HepG2 (cell line): ENCODE results near the gene KIAA0825. TPM values are rescaled to one million over a fixed set of nuclear protein-coding genes. Genes with fewer than 3 reads are reported as not detected.

Experiments used
- BHLHE40 ChIP-seq: IDR thresholded peaks from 2 replicates; pipeline ENCODE4 v1.6.1; 2011; ENCODE audit warnings: low read length, improper control_type of control experiment
- CC2D1A ChIP-seq: sonication (generic); formaldehyde crosslinking; IDR thresholded peaks from 2 replicates; pipeline ENCODE4 v1.8.1; 2023; ENCODE audit warnings: mild to moderate bottlenecking, missing genetic modification reagents
- DNMT1 ChIP-seq: sonication (generic); formaldehyde crosslinking; IDR thresholded peaks from 2 replicates; pipeline ENCODE4 v1.5.1; 2020; ENCODE audit warnings: mild to moderate bottlenecking, missing genetic modification reagents
- EP300 ChIP-seq, 3 experiments: sonication (generic) in 1 of 3; formaldehyde crosslinking in 1 of 3; IDR thresholded peaks; 2 replicates each; pipeline versions ENCODE4 v1.5.1 to v1.6.1; 2011 to 2020; ENCODE audit warnings: low read depth in 2 of 3, low read length in 2 of 3, borderline replicate concordance in 1 of 3, improper control_type of control experiment in 1 of 3, mild to moderate bottlenecking in 1 of 3, missing genetic modification reagents in 1 of 3, moderate library complexity in 1 of 3
- FOXC1 ChIP-seq: sonication (generic); formaldehyde crosslinking; IDR thresholded peaks from 2 replicates; pipeline ENCODE4 v1.8.0; 2022; ENCODE audit warnings: mild to moderate bottlenecking, missing genetic modification reagents, borderline replicate concordance
- FOXO1 ChIP-seq: sonication (generic); formaldehyde crosslinking; IDR thresholded peaks from 2 replicates; pipeline ENCODE4 v1.4.0; 2020; ENCODE audit warnings: missing genetic modification reagents
- HOXA3 ChIP-seq: sonication (generic); formaldehyde crosslinking; IDR thresholded peaks from 2 replicates; pipeline ENCODE4 v1.5.0; 2020; ENCODE audit warnings: missing genetic modification reagents
- KDM1A ChIP-seq: IDR thresholded peaks from 2 replicates; pipeline ENCODE4 v1.6.1; 2016; ENCODE audit warnings: missing compliant biosample characterization
- KLF6 ChIP-seq: IDR thresholded peaks from 2 replicates; pipeline ENCODE4 v1.8.0; 2016; ENCODE audit warnings: missing biosample characterization, missing genetic modification reagents
- NONO ChIP-seq, 2 experiments: fragments of 450-650 bp in 1 of 2; sonication (generic) in 1 of 2; formaldehyde crosslinking in 1 of 2; IDR thresholded peaks in 1 of 2; conservative IDR thresholded peaks in 1 of 2; 2 replicates each; pipeline versions ENCODE4 v1.6.1 to v1.8.0; 2017 to 2022; ENCODE audit warnings: mild to moderate bottlenecking in 1 of 2, missing genetic modification reagents in 1 of 2, moderate library complexity in 1 of 2
- PHF20 ChIP-seq: sonication (generic); formaldehyde crosslinking; IDR thresholded peaks from 2 replicates; pipeline ENCODE4 v1.5.0; 2020; ENCODE audit warnings: mild to moderate bottlenecking, missing genetic modification reagents
- PITX1 ChIP-seq: sonication (generic); formaldehyde crosslinking; IDR thresholded peaks from 2 replicates; pipeline ENCODE4 v1.5.1; 2020; ENCODE audit warnings: mild to moderate bottlenecking, missing genetic modification reagents
- RFX5 ChIP-seq: IDR thresholded peaks from 2 replicates; pipeline ENCODE4 v1.6.1; 2011; ENCODE audit warnings: low read depth, low read length, improper control_type of control experiment
- RFXAP ChIP-seq: sonication (generic); formaldehyde crosslinking; IDR thresholded peaks from 2 replicates; pipeline ENCODE4 v1.4.0; 2020; ENCODE audit warnings: missing genetic modification reagents, borderline replicate concordance
- TFDP1 ChIP-seq: IDR thresholded peaks from 2 replicates; pipeline ENCODE4 v1.6.1; 2016; ENCODE audit warnings: missing compliant biosample characterization, missing genetic modification reagents, borderline replicate concordance
- ZBTB20 ChIP-seq: sonication (generic); formaldehyde crosslinking; IDR thresholded peaks from 2 replicates; pipeline ENCODE4 v1.8.1; 2023; ENCODE audit warnings: missing genetic modification reagents, low read depth, mild to moderate bottlenecking, borderline replicate concordance
- ZBTB39 ChIP-seq: sonication (generic); formaldehyde crosslinking; IDR thresholded peaks from 2 replicates; pipeline ENCODE4 v1.5.0; 2020; ENCODE audit warnings: missing genetic modification reagents
- ZBTB8A ChIP-seq: sonication (generic); formaldehyde crosslinking; IDR thresholded peaks from 2 replicates; pipeline ENCODE4 v1.4.0; 2020; ENCODE audit warnings: mild to moderate bottlenecking, low read depth, missing genetic modification reagents, borderline replicate concordance
- ZNF101 ChIP-seq: sonication (generic); formaldehyde crosslinking; IDR thresholded peaks from 2 replicates; pipeline ENCODE4 v1.4.0; 2020; ENCODE audit warnings: mild to moderate bottlenecking, low read depth, missing genetic modification reagents, borderline replicate concordance
- ZNF30 ChIP-seq: sonication (generic); formaldehyde crosslinking; IDR thresholded peaks from 2 replicates; pipeline ENCODE4 v1.5.0; 2020; ENCODE audit warnings: mild to moderate bottlenecking, missing genetic modification reagents
- ZNF335 ChIP-seq: sonication (generic); formaldehyde crosslinking; IDR thresholded peaks from 2 replicates; pipeline ENCODE4 v1.4.0; 2020; ENCODE audit warnings: missing genetic modification reagents
- ZNF430 ChIP-seq: sonication (generic); formaldehyde crosslinking; IDR thresholded peaks from 2 replicates; pipeline ENCODE4 v1.9.0; 2021; ENCODE audit warnings: mild to moderate bottlenecking, missing genetic modification reagents
- polyA plus RNA-seq, 8 experiments: library from polyadenylated mRNA; depleted of rRNA in 3 of 8; stranded (reverse) in 7 of 8; unstranded in 1 of 8; fragments of >200 nt; fragmentation: Illumina TruSeq in 4 of 8; extraction: Trizol in 4 of 8; gene quantifications; 2 replicates each; pipeline versions ENCODE4 v1.2.1 to v1.2.3, GENCODE V29; 2011 to 2016; ENCODE audit warnings: low read depth in 4 of 8, missing spikeins in 1 of 8, mixed read lengths in 1 of 8; ENCODE audit not compliant: insufficient read depth in 1 of 8
- total RNA-seq, 5 experiments: library from RNA; depleted of rRNA; stranded (reverse); fragments of >200 nt; fragmentation: Illumina TruSeq; extraction: Trizol; gene quantifications; 2 replicates each; pipeline ENCODE4 v1.2.3, GENCODE V29; 2016; ENCODE audit warnings: low read depth in 1 of 5
- TF ChIP-seq, protein P1 (sequence below): sonication (generic); formaldehyde crosslinking; IDR thresholded peaks from 2 replicates; pipeline ENCODE4 v1.8.1; 2022; ENCODE audit warnings: low read depth, mild to moderate bottlenecking, missing genetic modification reagents

Gene KIAA0825
- total and polyA plus RNA-seq, 2 of the 13 experiments (the other 11 are each of a cell fraction or from before 2014, with no cell fraction given) = 0.05 to 0.51 TPM

DNA sequence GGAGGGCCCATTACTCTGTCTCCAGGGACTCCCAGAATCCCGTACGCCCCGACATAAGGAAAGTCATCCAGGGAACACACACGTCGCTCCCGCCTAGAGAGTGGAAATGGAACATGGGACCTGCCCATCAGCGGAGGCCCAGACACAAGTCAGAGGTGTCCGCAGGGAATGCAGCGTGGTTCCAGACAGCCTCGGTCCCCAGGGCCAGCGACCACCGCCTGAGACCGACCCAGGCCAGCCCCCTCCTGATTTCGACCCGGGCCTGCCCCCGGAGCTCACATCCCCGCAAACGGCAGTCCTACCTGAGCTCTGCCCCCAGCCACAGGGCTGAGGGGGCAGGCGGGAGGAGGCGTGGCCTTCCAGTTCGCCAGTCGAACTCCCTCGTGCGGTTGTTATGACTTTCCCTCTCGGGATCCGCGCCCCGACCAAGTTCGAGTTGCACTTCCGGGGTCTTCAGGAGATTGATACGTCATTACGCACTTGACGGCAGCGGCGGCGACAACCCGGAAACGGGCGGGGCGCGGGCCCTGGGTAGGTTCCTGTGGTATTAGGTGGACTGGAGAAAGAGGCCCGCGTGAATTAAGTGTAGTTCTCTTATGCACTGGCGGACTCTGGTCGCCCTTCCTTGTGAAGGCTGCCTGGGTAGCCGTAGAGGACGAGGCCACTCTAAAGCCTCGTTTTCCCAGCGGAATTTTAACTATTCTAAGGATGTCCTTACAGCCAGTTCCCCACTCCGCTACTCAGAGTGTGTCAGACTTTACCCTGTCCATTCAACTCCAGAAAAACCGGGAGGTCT lies 507.0 kb downstream of the KIAA0825 start (continued):
- TF ChIP-seq, protein P1, sequence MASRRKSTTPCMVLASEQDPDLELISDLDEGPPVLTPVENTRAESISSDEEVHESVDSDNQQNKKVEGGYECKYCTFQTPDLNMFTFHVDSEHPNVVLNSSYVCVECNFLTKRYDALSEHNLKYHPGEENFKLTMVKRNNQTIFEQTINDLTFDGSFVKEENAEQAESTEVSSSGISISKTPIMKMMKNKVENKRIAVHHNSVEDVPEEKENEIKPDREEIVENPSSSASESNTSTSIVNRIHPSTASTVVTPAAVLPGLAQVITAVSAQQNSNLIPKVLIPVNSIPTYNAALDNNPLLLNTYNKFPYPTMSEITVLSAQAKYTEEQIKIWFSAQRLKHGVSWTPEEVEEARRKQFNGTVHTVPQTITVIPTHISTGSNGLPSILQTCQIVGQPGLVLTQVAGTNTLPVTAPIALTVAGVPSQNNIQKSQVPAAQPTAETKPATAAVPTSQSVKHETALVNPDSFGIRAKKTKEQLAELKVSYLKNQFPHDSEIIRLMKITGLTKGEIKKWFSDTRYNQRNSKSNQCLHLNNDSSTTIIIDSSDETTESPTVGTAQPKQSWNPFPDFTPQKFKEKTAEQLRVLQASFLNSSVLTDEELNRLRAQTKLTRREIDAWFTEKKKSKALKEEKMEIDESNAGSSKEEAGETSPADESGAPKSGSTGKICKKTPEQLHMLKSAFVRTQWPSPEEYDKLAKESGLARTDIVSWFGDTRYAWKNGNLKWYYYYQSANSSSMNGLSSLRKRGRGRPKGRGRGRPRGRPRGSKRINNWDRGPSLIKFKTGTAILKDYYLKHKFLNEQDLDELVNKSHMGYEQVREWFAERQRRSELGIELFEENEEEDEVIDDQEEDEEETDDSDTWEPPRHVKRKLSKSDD (CRISPR knock-in tag) = peak; percentile 84; the same call in 1 of the 2 replicates
- no peak for TF ChIP-seq ZNF30 (CRISPR knock-in tag)
- peak; percentile 94 for TF ChIP-seq HOXA3 (CRISPR knock-in tag)
- TF ChIP-seq ZNF430 (CRISPR knock-in tag) = peak; percentile 88
- peak; percentile 79 for TF ChIP-seq FOXC1 (CRISPR knock-in tag)
- TF ChIP-seq ZNF335 (CRISPR knock-in tag) = peak; percentile 95
- peak; percentile 8; the same call in 1 of the 2 replicates for TF ChIP-seq ZBTB20 (CRISPR knock-in tag)
- TF ChIP-seq ZBTB39 = no peak
- no peak for TF ChIP-seq KDM1A (CRISPR knock-in tag)
- peak; percentile 53; the same call in 1 of the 2 replicates for TF ChIP-seq DNMT1 (CRISPR knock-in tag)
- TF ChIP-seq CC2D1A (CRISPR knock-in tag) = no peak
- peak; percentile 59; the same call in 1 of the 2 replicates for TF ChIP-seq PITX1
- TF ChIP-seq ZNF101 = no peak
- peak; percentile 95 for TF ChIP-seq PHF20 (CRISPR knock-in tag)
- no peak for TF ChIP-seq ZBTB8A (CRISPR knock-in tag)
- no peak for TF ChIP-seq RFX5
- no peak for TF ChIP-seq NONO (IDR thresholded peaks at IDR 0.05)
- TF ChIP-seq NONO (CRISPR knock-in tag; conservative IDR thresholded peaks at IDR 0.05) = peak; percentile 86
- peak; percentile 79 for TF ChIP-seq KLF6 (CRISPR knock-in tag)
- peak; percentile 88; the same call in 1 of the 2 replicates for TF ChIP-seq TFDP1
- 0 out of 4 replicates have a peak, but pooled peaks of 1 of the 2 experiments have one; percentile 5 for TF ChIP-seq EP300 (IDR thresholded peaks at IDR 0.05; ENCODE audit: low read depth in 2 of 2, low read length in 2 of 2)
- no peak for TF ChIP-seq EP300 (CRISPR knock-in tag; IDR thresholded peaks at IDR 0.05; ENCODE audit: borderline replicate concordance)
- peak; percentile 65; the same call in 1 of the 2 replicates for TF ChIP-seq RFXAP (CRISPR knock-in tag)
- TF ChIP-seq BHLHE40 = peak; percentile 37; the same call in 1 of the 2 replicates
- no peak; the same call in 1 of the 2 replicates for TF ChIP-seq FOXO1 (CRISPR knock-in tag)
